GM21529 (cell line): Measurements from ENCODE around the gene BOC.

ENCODE experiments used
- ATAC-seq: cut with Tn5 transposase; IDR thresholded peaks from one replicate; pipeline ENCODE4 v1.9.1; 2021; ENCODE audit not compliant: unreplicated experiment

BOC gene

GRCh38 chr3:113249111-113249510 lies 37.8 kb downstream of the BOC start:
- no peak for ATAC-seq

GRCh38 chr3:113249601-113250000 lies 38.2 kb downstream of the BOC start:
- no peak for ATAC-seq

- no peak for ATAC-seq
These were observed 39.2 kb downstream of the BOC start for GRCh38 chr3:113250566-113250965.

GRCh38 chr3:113251817-113252216 lies 40.5 kb downstream of the BOC start:
- no peak for ATAC-seq

- no peak for ATAC-seq
These were observed 41.2 kb downstream of the BOC start for GRCh38 chr3:113252553-113252952.

- ATAC-seq, result no peak
These were observed 42.3 kb downstream of the BOC start for GRCh38 chr3:113253702-113254101.

GRCh38 chr3:113254171-113254947 lies 43.0 kb downstream of the BOC start:
- ATAC-seq, result no peak

- ATAC-seq, result no peak
These were observed 43.9 kb downstream of the BOC start for GRCh38 chr3:113255100-113255853.

- no peak for ATAC-seq
These were observed 44.7 kb downstream of the BOC start for GRCh38 chr3:113255854-113256615.

- no peak for ATAC-seq
These were observed 47.0 kb downstream of the BOC start for GRCh38 chr3:113258361-113258760.

- ATAC-seq, result no peak
These were observed 47.8 kb downstream of the BOC start for GRCh38 chr3:113259196-113259595.

GRCh38 chr3:113261063-113261625 lies 49.8 kb downstream of the BOC start:
- ATAC-seq, result no peak

GRCh38 chr3:113261626-113262303 lies 50.4 kb downstream of the BOC start:
- no peak for ATAC-seq

- no peak for ATAC-seq
These were observed 50.9 kb downstream of the BOC start for GRCh38 chr3:113262304-113262665.

- ATAC-seq, result no peak
These were observed 51.7 kb downstream of the BOC start for GRCh38 chr3:113263020-113263419.

- no peak for ATAC-seq
These were observed 52.4 kb downstream of the BOC start for GRCh38 chr3:113263778-113264177.

- no peak for ATAC-seq
These were observed 53.1 kb downstream of the BOC start for GRCh38 chr3:113264283-113265131.

- no peak for ATAC-seq
These were observed 53.9 kb downstream of the BOC start for GRCh38 chr3:113265231-113265630.

- no peak for ATAC-seq
These were observed 55.4 kb downstream of the BOC start for GRCh38 chr3:113266738-113267137.

- ATAC-seq, result no peak
These were observed 57.0 kb downstream of the BOC start for GRCh38 chr3:113268311-113268710.
